GM18498 (cell line): Measurements from ENCODE around the gene GJA5.
"Not testable (repeated sequence)": the region's sequence is repeated elsewhere in the genome, so short reads cannot be mapped to it uniquely, and the experiment has no call there.

Experiments used
- ATAC-seq: cut with Tn5 transposase; IDR thresholded peaks from one replicate; pipeline ENCODE4 v1.9.1; 2021; ENCODE audit warnings: mild to moderate bottlenecking, moderate library complexity; ENCODE audit not compliant: unreplicated experiment

GJA5 gene

DNA sequence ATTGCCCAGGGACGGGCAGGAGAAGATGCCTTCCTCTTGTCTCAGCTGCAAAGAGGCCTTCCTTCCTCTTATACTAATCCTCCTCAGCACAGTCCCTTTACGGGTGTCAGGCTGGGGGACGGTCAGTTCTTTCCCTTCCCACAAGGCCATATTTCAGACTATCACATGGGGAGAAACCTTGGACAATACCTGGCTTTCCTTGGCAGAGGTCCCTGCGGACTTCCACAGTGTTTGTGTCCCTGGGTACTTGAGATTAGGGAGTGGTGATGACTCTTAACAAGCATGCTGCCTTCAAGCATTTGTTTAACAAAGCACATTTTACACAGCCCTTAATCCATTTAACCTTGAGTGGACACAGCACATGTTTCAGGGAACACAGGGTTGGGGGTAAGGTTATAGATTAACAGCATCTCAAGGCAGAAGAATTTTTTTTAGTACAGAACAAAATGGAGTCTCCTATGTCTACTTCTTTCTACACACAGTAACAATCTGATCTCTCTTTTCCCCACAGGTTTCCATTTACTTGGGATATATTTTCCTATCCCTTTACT lies 26.0 kb downstream of the GJA5 start:
- ATAC-seq, result not testable (repeated sequence)

DNA sequence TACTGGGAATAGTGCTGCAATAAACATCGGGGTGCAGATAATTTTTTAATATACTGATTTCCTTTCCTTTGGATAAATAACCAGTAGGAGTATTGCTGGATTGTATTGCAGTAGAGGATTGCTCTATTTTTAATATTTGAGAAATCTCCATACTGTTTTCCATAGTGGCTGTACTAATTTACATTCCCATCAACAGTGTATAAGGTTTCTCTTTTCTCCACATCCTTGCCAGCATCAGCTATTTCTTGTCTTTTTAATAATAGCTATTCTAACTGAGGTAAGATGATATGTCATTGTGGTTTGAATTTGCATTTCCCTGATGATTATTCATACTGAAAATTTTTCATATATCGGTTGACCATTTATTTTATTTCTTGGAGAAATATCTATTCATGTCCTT lies 31.1 kb downstream of the GJA5 start:
- ATAC-seq, result no peak

GRCh38 chr1:147726168-147726567 lies 34.2 kb downstream of the GJA5 start:
- no peak for ATAC-seq

GRCh38 chr1:147725685-147726084 lies 34.7 kb downstream of the GJA5 start:
- no peak for ATAC-seq

- no peak for ATAC-seq
Observed at GRCh38 chr1:147723691-147724323, 36.6 kb downstream of the GJA5 start.

- no peak for ATAC-seq
Observed at GRCh38 chr1:147722124-147722523, 38.3 kb downstream of the GJA5 start.

DNA sequence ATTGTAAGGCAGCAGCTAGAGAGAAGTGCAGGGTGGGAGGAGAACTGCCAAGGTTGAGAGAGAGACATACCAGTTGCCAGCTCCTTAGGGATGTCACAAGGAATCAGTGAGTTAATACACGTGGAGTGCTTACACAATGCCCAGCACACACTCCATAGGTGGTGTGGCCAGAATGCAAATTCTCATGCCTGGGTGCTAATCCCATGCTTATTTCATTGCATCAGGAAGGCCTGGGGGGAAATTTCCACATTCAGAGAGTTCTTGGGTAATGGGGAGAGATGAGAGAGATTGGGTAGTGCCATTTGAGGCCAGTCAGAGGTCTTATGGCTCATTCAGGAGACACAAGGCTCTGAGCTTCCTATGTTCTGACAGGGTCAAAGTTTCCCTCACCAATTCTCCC lies 38.7 kb downstream of the GJA5 start:
- no peak for ATAC-seq

DNA sequence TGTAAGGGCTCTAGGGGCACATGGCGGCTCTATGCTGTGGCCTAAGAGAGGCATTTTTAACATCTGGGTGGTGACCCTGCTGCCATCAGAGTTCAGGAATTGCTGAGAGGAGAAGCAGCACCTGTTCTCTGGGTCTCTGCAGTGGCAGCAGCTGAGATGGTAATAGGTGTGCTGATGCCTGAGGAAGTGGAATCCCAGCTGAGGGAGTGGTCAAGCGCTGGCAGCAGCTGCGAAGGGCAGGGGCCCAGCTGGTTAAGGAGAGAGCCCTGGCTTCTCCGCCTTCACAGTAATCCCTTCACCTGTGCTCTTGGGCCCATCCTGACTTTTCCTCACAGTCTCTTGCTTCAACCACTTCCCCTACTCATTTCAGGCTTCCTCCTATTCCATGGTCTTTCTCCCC lies 39.8 kb downstream of the GJA5 start:
- ATAC-seq, result no peak

GRCh38 chr1:147719711-147720225 lies 40.6 kb downstream of the GJA5 start:
- no peak for ATAC-seq

DNA sequence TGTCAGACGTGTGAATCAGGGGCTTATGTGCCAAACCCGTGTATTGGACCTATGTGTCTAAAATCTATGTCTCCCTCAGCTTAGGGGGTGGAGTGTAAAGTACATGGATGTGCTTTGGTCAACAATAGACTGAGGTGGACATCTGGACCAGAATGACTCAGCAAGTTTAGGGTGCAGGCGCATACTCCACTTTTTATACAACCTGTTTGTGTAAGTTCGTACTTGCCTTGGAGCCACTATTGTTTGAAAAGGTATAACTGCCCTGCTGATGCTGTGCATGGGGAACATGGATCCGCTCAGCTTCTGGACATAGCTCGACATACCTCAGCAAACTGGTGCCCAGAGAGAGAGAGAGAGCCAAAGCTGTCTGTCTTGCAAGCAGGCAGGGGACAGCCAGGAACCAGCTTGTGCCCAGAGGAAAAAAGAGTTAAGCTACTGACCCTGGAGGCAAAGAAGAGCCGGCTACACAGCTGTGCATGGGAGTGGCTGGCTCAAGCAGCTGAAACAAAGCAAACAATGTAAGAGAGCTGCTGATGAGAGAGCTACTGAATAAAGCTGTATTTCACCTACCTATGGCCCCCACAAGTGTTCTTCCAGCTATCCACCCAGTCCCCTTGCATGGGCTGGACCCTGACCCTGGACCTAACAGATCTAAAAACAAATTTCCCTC lies 41.2 kb downstream of the GJA5 start:
- ATAC-seq, result no peak

DNA sequence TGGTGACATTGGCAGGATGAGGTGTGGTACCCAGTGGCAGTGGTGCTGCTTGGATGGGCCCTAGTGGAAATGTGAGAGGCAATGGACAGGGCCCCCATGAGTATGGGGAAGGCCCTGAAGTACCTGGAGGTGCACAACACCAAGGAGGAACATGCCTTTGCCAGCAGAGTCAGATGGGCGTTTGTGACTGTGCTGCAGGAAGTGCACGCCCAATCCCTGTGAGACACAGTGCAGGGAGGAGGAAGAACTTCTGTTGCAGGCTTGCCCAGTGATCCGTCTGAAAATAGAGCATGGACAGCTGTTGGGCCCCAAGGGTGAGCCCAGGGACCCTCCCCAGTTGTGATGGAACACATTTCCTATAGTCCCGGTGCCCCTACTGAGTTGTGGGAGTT lies 42.7 kb downstream of the GJA5 start:
- ATAC-seq, result no peak

DNA sequence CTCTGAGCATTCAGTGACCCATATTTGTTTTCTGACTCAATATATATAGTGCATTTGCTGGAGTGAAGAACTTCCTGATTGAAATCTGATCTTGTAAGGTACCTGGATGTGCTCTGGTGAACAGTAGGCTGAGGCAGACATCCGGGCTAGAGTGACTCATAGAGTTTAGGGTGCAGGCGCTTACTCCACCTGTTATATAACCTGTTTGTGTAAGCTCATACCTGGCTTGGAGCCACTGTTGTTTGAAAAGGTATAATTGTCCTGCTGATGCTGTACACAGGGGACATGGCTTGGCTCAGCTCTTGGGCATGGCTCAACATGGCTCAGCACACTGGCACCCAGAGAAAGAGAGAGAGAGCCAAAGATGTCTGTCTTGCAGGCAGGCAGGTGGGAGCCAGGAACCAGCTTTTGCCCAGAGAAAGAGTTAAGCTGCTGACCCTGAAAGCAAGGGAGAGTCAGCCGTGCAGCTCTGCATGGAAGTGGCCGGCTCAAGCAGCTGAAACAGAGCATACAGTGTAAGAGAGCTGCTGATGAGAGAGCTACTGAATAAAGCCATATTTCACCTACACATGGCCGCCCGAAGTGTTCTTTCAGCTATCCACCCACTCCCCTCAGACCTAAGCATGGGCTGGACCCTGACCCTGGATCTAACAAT lies 43.2 kb downstream of the GJA5 start:
- no peak for ATAC-seq

DNA sequence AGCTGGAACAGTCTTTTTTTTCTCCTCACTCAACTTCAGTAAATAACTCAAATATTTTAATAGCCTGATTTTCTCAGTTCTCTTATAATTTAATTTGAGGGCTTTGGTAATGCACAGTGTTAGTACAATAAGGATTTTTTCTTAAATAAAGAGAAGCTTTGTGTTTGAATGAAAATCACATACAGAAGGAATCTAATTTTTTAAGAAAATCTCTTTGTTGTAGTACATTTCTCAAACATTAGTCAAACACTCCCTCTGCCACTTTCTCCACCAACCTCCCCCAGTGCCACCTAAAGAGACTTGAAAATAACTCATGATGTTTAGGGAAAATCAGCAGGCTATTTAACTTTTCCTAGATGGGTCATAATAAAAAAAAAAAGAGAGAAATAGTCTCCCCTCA lies 47.8 kb downstream of the GJA5 start:
- no peak for ATAC-seq
